ENCODE data around the gene KARS1.
"Not testable (repeated sequence)": the region's sequence is repeated elsewhere in the genome, so short reads cannot be mapped to it uniquely, and the experiment has no call there.

KARS1 gene

DNA sequence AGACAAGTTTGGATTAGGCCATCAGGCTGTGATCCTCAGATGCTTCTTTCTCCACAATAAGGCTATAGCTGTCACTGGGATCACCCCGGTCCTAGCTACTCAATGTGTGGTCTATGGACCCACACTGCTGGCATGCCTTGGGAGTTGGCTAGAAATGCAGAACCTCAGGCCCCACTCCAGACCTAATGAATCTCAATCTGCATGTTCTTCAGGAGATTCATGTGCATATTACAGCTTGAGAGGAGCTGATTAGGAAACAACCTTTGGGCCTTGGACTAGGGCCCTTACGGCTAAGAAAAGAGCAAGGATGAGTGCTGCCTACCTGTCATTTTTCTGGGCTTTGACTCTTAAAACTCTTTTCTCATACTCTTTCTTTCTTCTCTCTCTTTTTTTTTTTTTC lies 31.8 kb downstream of the KARS1 start:
- Histone ChIP-seq H3K27me3 (ENCODE audit: control insufficient read depth in 5 of 5, insufficient read depth in 4 of 5, low read length in 5 of 5) (no peaks in the 10 kb centered on the region), H3K9me3 (ENCODE audit: control insufficient read depth in 5 of 5, low read length in 5 of 5) (no peaks in the 10 kb centered on the region), H3K9ac (ENCODE audit: low read length in 5 of 5) (no peak overlapping the region), H3K4me3 (ENCODE audit: low read depth in 1 of 5, low read length in 5 of 5) (no peak overlapping the region), H3K27ac (ENCODE audit: low read depth, low read length) (no peak overlapping the region), H3K36me3 (ENCODE audit: control insufficient read depth in 5 of 5, insufficient read depth in 5 of 5, low read length in 5 of 5) (peaks cover 20 to 81% (median 64%) of the 10 kb centered on the region in 5 donors), H3K4me1 (ENCODE audit: control insufficient read depth in 5 of 5, insufficient read depth in 5 of 5, low read length in 5 of 5) (peaks cover 0 to 4% (median 0%) of the 10 kb centered on the region in 5 donors)

DNA sequence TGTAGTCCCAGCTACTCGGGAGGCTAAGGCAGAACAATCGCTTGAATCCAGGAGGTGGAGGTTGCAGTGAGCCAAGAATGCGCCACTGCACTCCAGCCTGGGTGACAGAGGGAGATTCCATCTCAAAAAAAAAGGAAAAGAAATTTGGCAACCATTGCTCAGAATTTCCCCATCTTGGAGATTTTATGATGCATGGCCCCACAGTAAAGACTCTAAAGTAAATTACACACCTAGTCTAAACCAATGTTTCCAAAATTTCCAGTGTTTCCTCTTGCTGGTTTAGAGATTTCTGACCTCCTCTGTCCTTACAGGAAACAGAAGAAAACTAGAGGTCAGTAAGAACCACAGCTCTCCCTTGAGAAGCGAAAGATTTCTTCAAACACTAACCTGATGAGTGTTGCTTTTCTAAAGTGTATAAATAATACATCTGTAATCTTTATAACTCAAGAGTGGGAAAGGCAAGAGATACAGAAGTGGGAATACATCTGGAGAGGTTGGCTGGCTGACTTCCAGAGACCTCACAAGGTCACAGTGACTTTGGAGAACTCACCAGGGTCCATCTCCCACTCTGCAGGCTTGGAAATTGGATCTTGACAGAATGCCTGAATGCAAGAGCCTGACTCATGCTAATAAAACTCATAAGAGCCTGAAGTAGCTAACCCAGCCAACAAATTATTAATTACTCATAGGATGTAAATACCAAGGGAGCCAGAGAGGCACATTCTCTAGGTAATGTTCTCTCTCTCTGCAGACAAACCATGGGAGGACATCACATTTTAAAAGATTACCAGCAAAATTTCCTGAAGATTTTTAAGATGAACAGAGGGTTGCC lies 33.2 kb downstream of the KARS1 start:
- Histone ChIP-seq H3K27me3 (ENCODE audit: control insufficient read depth in 5 of 5, insufficient read depth in 4 of 5, low read length in 5 of 5) (no peaks in the 10 kb centered on the region), H3K27ac (ENCODE audit: low read depth, low read length) (no peak overlapping the region), H3K4me1 (ENCODE audit: control insufficient read depth in 5 of 5, insufficient read depth in 5 of 5, low read length in 5 of 5) (no peaks in the 10 kb centered on the region), H3K9ac (ENCODE audit: low read length in 5 of 5) (no peak overlapping the region), H3K9me3 (ENCODE audit: control insufficient read depth in 5 of 5, low read length in 5 of 5) (no peaks in the 10 kb centered on the region), H3K36me3 (ENCODE audit: control insufficient read depth in 5 of 5, insufficient read depth in 5 of 5, low read length in 5 of 5) (peaks cover 17 to 78% (median 62%) of the 10 kb centered on the region in 5 donors), H3K4me3 (ENCODE audit: low read depth in 1 of 5, low read length in 5 of 5) (no peak overlapping the region)

DNA sequence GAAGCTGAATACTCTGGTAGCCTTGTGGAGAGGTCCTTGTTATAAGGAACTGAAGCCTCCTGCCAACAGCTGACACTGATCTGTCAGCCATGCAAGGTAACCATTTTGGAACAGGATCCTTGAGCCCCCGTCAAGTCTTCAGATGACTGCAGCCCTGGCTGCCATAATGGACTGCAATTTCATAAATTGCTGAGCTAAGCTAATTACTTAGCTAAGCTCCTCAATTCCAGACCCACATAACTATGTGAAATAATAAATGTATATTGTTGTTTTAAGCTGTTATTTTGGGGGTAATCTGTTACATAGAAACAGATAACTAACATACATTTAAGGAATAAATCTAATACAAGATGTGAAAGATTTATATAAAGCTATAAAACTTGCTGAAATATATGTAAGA lies 41.0 kb downstream of the KARS1 start:
- Histone ChIP-seq H3K36me3 (ENCODE audit: control insufficient read depth in 5 of 5, insufficient read depth in 5 of 5, low read length in 5 of 5) (peaks cover 25 to 72% (median 70%) of the 10 kb centered on the region in 5 donors), H3K27ac (ENCODE audit: low read depth, low read length) (no peak overlapping the region), H3K9me3 (ENCODE audit: control insufficient read depth in 5 of 5, low read length in 5 of 5) (peaks cover 0 to 4% (median 0%) of the 10 kb centered on the region in 5 donors), H3K4me3 (ENCODE audit: low read depth in 1 of 5, low read length in 5 of 5) (no peak overlapping the region), H3K4me1 (ENCODE audit: control insufficient read depth in 5 of 5, insufficient read depth in 5 of 5, low read length in 5 of 5) (no peaks in the 10 kb centered on the region), H3K27me3 (ENCODE audit: control insufficient read depth in 5 of 5, insufficient read depth in 4 of 5, low read length in 5 of 5) (no peaks in the 10 kb centered on the region), H3K9ac (ENCODE audit: low read length in 5 of 5) (no peak overlapping the region)

DNA sequence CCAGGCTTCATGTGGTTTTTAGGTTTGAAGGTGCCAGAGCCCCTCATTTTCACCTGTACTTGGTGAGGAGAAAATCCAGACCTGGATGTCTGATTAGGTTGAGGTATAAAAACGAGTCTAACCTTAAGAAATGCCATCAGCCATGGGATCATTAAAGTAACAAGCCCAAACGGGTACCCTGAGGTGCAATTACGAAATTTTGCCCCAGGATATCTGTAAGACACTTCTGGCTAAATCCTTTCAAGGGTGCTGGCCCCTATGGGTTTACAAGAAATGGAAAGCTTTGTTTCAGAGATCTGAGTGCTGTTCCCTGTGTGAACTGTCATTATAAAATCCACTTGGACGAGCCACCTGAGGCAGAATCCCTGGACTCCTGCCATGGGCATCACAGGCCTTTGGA lies 44.2 kb downstream of the KARS1 start:
- Histone ChIP-seq H3K4me1 (ENCODE audit: control insufficient read depth in 5 of 5, insufficient read depth in 5 of 5, low read length in 5 of 5) (no peaks in the 10 kb centered on the region), H3K27me3 (ENCODE audit: control insufficient read depth in 5 of 5, insufficient read depth in 4 of 5, low read length in 5 of 5) (no peaks in the 10 kb centered on the region), H3K4me3 (ENCODE audit: low read depth in 1 of 5, low read length in 5 of 5) (no peak overlapping the region), H3K9me3 (ENCODE audit: control insufficient read depth in 5 of 5, low read length in 5 of 5) (peaks cover 0 to 4% (median 0%) of the 10 kb centered on the region in 5 donors), H3K27ac (ENCODE audit: low read depth, low read length) (no peak overlapping the region), H3K9ac (ENCODE audit: low read length in 5 of 5) (no peak overlapping the region), H3K36me3 (ENCODE audit: control insufficient read depth in 5 of 5, insufficient read depth in 5 of 5, low read length in 5 of 5) (peaks cover 29 to 68% (median 64%) of the 10 kb centered on the region in 5 donors)

DNA sequence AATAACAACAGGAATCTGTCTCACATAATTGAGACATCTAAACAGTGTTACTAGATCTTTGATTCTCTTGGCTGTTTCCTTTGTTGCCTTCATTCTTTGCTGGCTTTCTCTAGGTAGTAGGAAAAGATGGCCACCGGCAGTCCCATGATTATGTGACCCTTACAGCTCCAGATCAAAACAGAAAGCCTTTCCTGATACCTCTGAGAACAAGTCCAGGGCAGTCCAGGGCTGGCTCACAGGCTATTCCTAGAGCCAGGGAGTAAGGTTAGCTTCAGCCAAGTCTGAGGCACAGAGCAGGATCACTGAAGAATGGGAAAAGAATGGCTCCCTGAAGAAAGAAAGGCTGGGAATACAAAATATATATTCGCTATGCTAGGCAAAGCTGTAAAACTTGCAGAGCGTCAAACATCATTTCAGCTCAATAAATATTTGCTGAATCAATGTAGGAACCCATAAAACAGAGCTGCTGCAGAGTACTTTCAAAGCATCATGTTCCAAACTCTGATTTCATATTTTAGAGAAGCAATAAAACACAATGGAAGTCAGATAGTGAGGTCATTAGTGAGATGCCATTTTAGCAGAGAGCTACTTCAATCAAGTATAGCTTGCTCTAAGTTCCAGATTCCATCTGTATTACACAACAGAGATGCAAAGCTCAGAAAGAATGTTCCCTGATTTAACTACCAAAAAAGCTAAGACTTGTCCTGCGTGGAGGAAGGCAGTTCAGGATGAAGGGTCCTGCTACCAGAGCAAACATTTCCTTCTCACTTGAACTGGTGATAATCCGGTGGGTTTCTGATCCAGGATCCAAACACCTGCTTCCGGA lies 47.8 kb downstream of the KARS1 start:
- H3K9me3 ChIP-seq (ENCODE audit: control insufficient read depth in 5 of 5, low read length in 5 of 5): peaks cover 0 to 7% (median 0%) of the 10 kb centered on the region in 5 donors
- no peak overlapping the region for H3K27ac ChIP-seq (ENCODE audit: low read depth, low read length)
- H3K27me3 ChIP-seq (ENCODE audit: control insufficient read depth in 5 of 5, insufficient read depth in 4 of 5, low read length in 5 of 5): no peaks in the 10 kb centered on the region
- H3K4me3 ChIP-seq (ENCODE audit: low read depth in 1 of 5, low read length in 5 of 5): no peak overlapping the region
- peaks cover 0 to 4% (median 0%) of the 10 kb centered on the region in 5 donors for H3K4me1 ChIP-seq (ENCODE audit: control insufficient read depth in 5 of 5, insufficient read depth in 5 of 5, low read length in 5 of 5)
- H3K9ac ChIP-seq (ENCODE audit: low read length in 5 of 5): no peak overlapping the region
- H3K36me3 ChIP-seq (ENCODE audit: control insufficient read depth in 5 of 5, insufficient read depth in 5 of 5, low read length in 5 of 5): peaks cover 19 to 59% (median 47%) of the 10 kb centered on the region in 5 donors

DNA sequence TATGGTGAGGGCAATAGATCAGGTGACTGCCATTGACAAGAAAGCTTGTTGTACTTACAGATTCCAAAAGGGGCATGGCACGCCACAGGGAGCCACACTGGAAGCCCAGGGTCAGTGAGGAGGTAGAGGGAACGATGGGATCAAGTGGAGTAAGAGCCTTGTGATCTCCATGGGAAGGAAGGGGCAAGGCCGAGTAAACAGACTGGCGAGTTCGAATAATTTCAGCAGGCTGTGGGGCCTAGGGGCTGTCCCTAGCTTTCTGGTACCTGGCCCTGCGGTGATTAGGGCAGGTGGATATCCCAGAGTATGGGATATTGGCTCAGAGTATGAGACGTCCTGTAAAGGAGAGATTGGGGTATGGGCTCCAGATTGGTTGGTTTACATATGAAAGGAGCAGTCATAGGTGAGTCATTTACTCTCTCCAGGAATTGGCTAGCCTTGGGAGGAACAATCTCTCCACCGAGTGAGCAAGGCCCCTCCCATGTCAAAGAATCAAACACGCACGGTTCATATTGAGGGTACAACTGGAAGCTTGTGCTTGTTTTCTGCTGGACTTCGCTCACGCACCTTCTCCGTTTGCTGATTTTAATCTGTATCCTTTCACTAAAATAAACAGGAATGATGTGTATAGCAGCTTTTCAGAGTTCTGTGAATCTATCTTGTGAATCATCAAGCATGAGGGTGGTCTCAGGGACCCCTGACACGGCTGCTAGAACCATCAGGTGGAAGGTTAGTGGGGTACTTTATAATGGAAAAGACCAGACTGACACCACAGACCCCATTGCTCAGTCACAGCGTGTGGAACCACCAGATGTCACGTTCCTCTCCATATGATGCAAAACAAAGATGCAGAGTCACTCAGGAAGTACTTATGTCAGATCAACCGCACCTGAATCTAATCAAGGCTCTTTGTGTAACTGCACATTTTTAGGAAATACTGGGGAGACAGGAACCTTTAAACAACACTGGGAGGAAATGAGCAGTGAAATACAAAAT lies 53.3 kb downstream of the KARS1 start:
- H3K27me3 ChIP-seq (ENCODE audit: control insufficient read depth in 5 of 5, insufficient read depth in 4 of 5, low read length in 5 of 5): no peaks in the 10 kb centered on the region
- H3K9ac ChIP-seq (ENCODE audit: low read length in 5 of 5): no peak overlapping the region
- peaks cover 3 to 34% (median 17%) of the 10 kb centered on the region in 5 donors for H3K4me1 ChIP-seq (ENCODE audit: control insufficient read depth in 5 of 5, insufficient read depth in 5 of 5, low read length in 5 of 5)
- no peak overlapping the region for H3K4me3 ChIP-seq (ENCODE audit: low read depth in 1 of 5, low read length in 5 of 5)
- no peak overlapping the region for H3K27ac ChIP-seq (ENCODE audit: low read depth, low read length)
- peaks cover 0 to 4% (median 0%) of the 10 kb centered on the region in 5 donors for H3K9me3 ChIP-seq (ENCODE audit: control insufficient read depth in 5 of 5, low read length in 5 of 5)
- H3K36me3 ChIP-seq (ENCODE audit: control insufficient read depth in 5 of 5, insufficient read depth in 5 of 5, low read length in 5 of 5): peaks cover 0 to 23% (median 10%) of the 10 kb centered on the region in 5 donors

DNA sequence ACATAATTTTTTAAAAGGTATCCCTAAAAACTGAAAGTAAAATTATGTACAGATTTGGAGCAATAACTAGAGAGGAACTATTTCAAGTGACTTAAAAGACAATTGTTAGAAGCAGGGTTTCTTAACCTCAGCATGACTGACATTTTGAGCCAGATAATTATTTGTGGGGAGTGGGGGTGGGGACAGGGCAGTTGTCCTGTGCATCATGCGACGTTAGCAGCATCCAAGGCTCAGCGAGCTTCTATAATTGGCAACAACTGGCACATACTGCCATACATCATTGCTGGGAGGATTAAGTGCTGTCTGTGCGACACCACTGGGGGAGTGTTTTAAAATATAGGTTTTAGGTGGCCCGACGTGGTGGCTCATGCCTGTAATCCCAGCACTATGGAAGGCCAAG lies 54.2 kb downstream of the KARS1 start:
- no peak overlapping the region for H3K27ac ChIP-seq (ENCODE audit: low read depth, low read length)
- H3K27me3 ChIP-seq (ENCODE audit: control insufficient read depth in 5 of 5, insufficient read depth in 4 of 5, low read length in 5 of 5): no peaks in the 10 kb centered on the region
- peaks cover 3 to 40% (median 17%) of the 10 kb centered on the region in 5 donors for H3K4me1 ChIP-seq (ENCODE audit: control insufficient read depth in 5 of 5, insufficient read depth in 5 of 5, low read length in 5 of 5)
- no peak overlapping the region for H3K9ac ChIP-seq (ENCODE audit: low read length in 5 of 5)
- no peak overlapping the region for H3K4me3 ChIP-seq (ENCODE audit: low read depth in 1 of 5, low read length in 5 of 5)
- peaks cover 0 to 22% (median 10%) of the 10 kb centered on the region in 5 donors for H3K36me3 ChIP-seq (ENCODE audit: control insufficient read depth in 5 of 5, insufficient read depth in 5 of 5, low read length in 5 of 5)
- H3K9me3 ChIP-seq (ENCODE audit: control insufficient read depth in 5 of 5, low read length in 5 of 5): peaks cover 0 to 4% (median 0%) of the 10 kb centered on the region in 5 donors

DNA sequence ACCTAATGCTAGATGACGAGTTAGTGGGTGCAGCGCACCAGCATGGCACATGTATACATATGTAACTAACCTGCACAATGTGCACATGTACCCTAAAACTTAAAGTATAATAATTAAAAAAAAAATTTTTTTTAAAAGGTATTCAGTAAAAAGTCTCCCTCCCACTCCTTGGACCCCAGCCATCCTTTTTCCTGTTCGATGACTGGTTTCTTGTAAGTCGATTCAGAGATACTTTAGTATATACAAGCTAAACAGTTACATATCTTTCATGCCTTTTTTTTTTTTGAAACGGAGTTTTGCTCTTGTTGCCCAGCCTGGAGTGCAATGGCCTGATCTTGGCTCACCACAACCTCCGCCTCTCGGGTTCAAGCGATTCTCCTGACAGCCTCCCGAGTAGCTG lies 55.5 kb downstream of the KARS1 start:
- H3K9ac ChIP-seq (ENCODE audit: low read length in 5 of 5); H3K9me3 ChIP-seq (ENCODE audit: control insufficient read depth in 5 of 5, low read length in 5 of 5); H3K27ac ChIP-seq (ENCODE audit: low read depth, low read length); H3K4me3 ChIP-seq (ENCODE audit: low read depth in 1 of 5, low read length in 5 of 5); H3K36me3 ChIP-seq (ENCODE audit: control insufficient read depth in 5 of 5, insufficient read depth in 5 of 5, low read length in 5 of 5); H3K27me3 ChIP-seq (ENCODE audit: control insufficient read depth in 5 of 5, insufficient read depth in 4 of 5, low read length in 5 of 5): not testable (repeated sequence)
- peaks cover 3 to 40% (median 17%) of the 10 kb centered on the region in 5 donors for H3K4me1 ChIP-seq (ENCODE audit: control insufficient read depth in 5 of 5, insufficient read depth in 5 of 5, low read length in 5 of 5)
